SJSA1 (cell line): ENCODE measurements around the gene HABP4. TPM values are rescaled to one million over a fixed set of nuclear protein-coding genes. Genes with fewer than 3 reads are reported as not detected.

Experiments
- DNase-seq, 2 experiments: peaks; one replicate each; pipeline ENCODE4 v3.0.0-alpha.2; 2015 to 2020; ENCODE audit warnings: low spot score in 2 of 2, low read depth in 1 of 2
- H3K27ac ChIP-seq: fragments of 250-450 bp; sonication (Bioruptor Pico); 2 replicates; pipeline ENCODE4 v1.5.1; 2020; ENCODE audit warnings: mild to moderate bottlenecking, moderate library complexity
- H3K27me3 ChIP-seq: fragments of 250-450 bp; sonication (Bioruptor Pico); replicated peaks from 2 replicates; pipeline ENCODE4 v1.5.1; 2020; ENCODE audit warnings: mild to moderate bottlenecking, moderate library complexity
- H3K36me3 ChIP-seq: fragments of 250-450 bp; sonication (Bioruptor Pico); 2 replicates; pipeline ENCODE4 v1.5.1; 2020; ENCODE audit warnings: mild to moderate bottlenecking
- H3K4me1 ChIP-seq: fragments of 250-450 bp; sonication (Bioruptor Pico); replicated peaks from 2 replicates; pipeline ENCODE4 v1.6.1; 2021; ENCODE audit warnings: mild to moderate bottlenecking
- H3K4me3 ChIP-seq: fragments of 250-450 bp; sonication (Bioruptor Pico); 2 replicates; pipeline ENCODE4 v1.5.1; 2020; ENCODE audit warnings: mild to moderate bottlenecking
- H3K9me3 ChIP-seq: fragments of 250-450 bp; sonication (Bioruptor Pico); replicated peaks from 2 replicates; pipeline ENCODE4 v1.5.1; 2020; ENCODE audit warnings: mild to moderate bottlenecking
- total RNA-seq: library from RNA; depleted of rRNA; stranded (reverse); fragments of >200 nt; shearing (Covaris generic); gene quantifications from 2 replicates; pipeline ENCODE4 v1.2.3, GENCODE V29; 2014

Gene HABP4
- total RNA-seq, 1 experiment from 2014 or later, result 30.7 TPM

GRCh38 chr9:96490534-96491078 is 40.6 kb downstream of the HABP4 start:
- Histone ChIP-seq H3K9me3 (no peaks in the 10 kb centered on the region), H3K4me1 (peaks cover 20% of the 10 kb centered on the region), H3K27me3 (no peaks in the 10 kb centered on the region), H3K4me3 (no peak overlapping the region), H3K36me3 (peaks cover 65% of the 10 kb centered on the region), H3K27ac (no peak overlapping the region)
- no peak for DNase-seq

GRCh38 chr9:96491079-96491879 is 41.3 kb downstream of the HABP4 start:
- Histone ChIP-seq H3K9me3 (no peaks in the 10 kb centered on the region), H3K36me3 (peaks cover 60% of the 10 kb centered on the region), H3K27me3 (no peaks in the 10 kb centered on the region), H3K4me1 (peaks cover 13% of the 10 kb centered on the region), H3K4me3 (no peak overlapping the region), H3K27ac (no peak overlapping the region)
- DNase-seq, result no peak

GRCh38 chr9:96491880-96492525 is 42.0 kb downstream of the HABP4 start:
- DNase-seq, result no peak
- peaks cover 6% of the 10 kb centered on the region for H3K4me1 ChIP-seq
- no peak overlapping the region for H3K4me3 ChIP-seq
- H3K27ac ChIP-seq, result no peak overlapping the region
- no peaks in the 10 kb centered on the region for H3K9me3 ChIP-seq
- peaks cover 53% of the 10 kb centered on the region for H3K36me3 ChIP-seq
- H3K27me3 ChIP-seq, result no peaks in the 10 kb centered on the region

- no peak for DNase-seq
- Histone ChIP-seq H3K27ac (no peak overlapping the region), H3K4me1 (peaks cover 4% of the 10 kb centered on the region), H3K4me3 (no peak overlapping the region), H3K36me3 (peaks cover 43% of the 10 kb centered on the region), H3K27me3 (no peaks in the 10 kb centered on the region), H3K9me3 (no peaks in the 10 kb centered on the region)
These were observed 43.1 kb downstream of the HABP4 start for GRCh38 chr9:96492993-96493531.

GRCh38 chr9:96493757-96494156 is 43.8 kb downstream of the HABP4 start:
- Histone ChIP-seq H3K4me1 (peaks cover 4% of the 10 kb centered on the region), H3K9me3 (no peaks in the 10 kb centered on the region), H3K27ac (no peak overlapping the region), H3K36me3 (peaks cover 36% of the 10 kb centered on the region), H3K4me3 (no peak overlapping the region), H3K27me3 (no peaks in the 10 kb centered on the region)
- no peak for DNase-seq

GRCh38 chr9:96494215-96494800 is 44.3 kb downstream of the HABP4 start:
- no peak for DNase-seq
- no peaks in the 10 kb centered on the region for H3K27me3 ChIP-seq
- no peak overlapping the region for H3K4me3 ChIP-seq
- H3K4me1 ChIP-seq, result peaks cover 4% of the 10 kb centered on the region
- H3K9me3 ChIP-seq, result no peaks in the 10 kb centered on the region
- no peak overlapping the region for H3K27ac ChIP-seq
- H3K36me3 ChIP-seq, result peaks cover 30% of the 10 kb centered on the region

- DNase-seq, result no peak
- Histone ChIP-seq H3K4me3 (no peak overlapping the region), H3K36me3 (peaks cover 20% of the 10 kb centered on the region), H3K27me3 (no peaks in the 10 kb centered on the region), H3K4me1 (peaks cover 4% of the 10 kb centered on the region), H3K9me3 (no peaks in the 10 kb centered on the region), H3K27ac (no peak overlapping the region)
These were observed 45.4 kb downstream of the HABP4 start for GRCh38 chr9:96495341-96495740.

- Histone ChIP-seq H3K27ac (no peak overlapping the region), H3K36me3 (peaks cover 8% of the 10 kb centered on the region), H3K4me3 (no peak overlapping the region)
These were observed 46.6 kb downstream of the HABP4 start for GRCh38 chr9:96496368-96497116.

GRCh38 chr9:96497117-96497399 is 47.1 kb downstream of the HABP4 start:
- no peaks in the 10 kb centered on the region for H3K9me3 ChIP-seq
- peaks cover 4% of the 10 kb centered on the region; the same call in 1 of the 2 replicates for H3K36me3 ChIP-seq
- no peak overlapping the region for H3K4me3 ChIP-seq
- no peak for DNase-seq
- H3K27ac ChIP-seq, result no peak overlapping the region
- peaks cover under 1% of the 10 kb centered on the region; the same call in 1 of the 2 replicates for H3K4me1 ChIP-seq
- no peaks in the 10 kb centered on the region for H3K27me3 ChIP-seq

More at GRCh38 chr9:96496368-96497116, 46.6 kb downstream of the HABP4 start:
- Histone ChIP-seq H3K4me1 (peaks cover 4% of the 10 kb centered on the region), H3K27me3 (no peaks in the 10 kb centered on the region), H3K9me3 (no peaks in the 10 kb centered on the region)
- DNase-seq, result no peak

- no peak overlapping the region for H3K4me3 ChIP-seq
- no peak for DNase-seq
- no peaks in the 10 kb centered on the region for H3K4me1 ChIP-seq
- H3K9me3 ChIP-seq, result no peaks in the 10 kb centered on the region
- no peaks in the 10 kb centered on the region; the same call in 1 of the 2 replicates for H3K36me3 ChIP-seq
- no peak overlapping the region for H3K27ac ChIP-seq
- no peaks in the 10 kb centered on the region for H3K27me3 ChIP-seq
These were observed 48.8 kb downstream of the HABP4 start for GRCh38 chr9:96498796-96499195.

- Histone ChIP-seq H3K27ac (no peak overlapping the region), H3K27me3 (no peaks in the 10 kb centered on the region), H3K36me3 (no peaks in the 10 kb centered on the region; the same call in 1 of the 2 replicates), H3K4me3 (no peak overlapping the region), H3K9me3 (no peaks in the 10 kb centered on the region), H3K4me1 (no peaks in the 10 kb centered on the region)
- no peak for DNase-seq
These were observed 49.3 kb downstream of the HABP4 start for GRCh38 chr9:96499257-96499656.

GRCh38 chr9:96500696-96501632 is 51.0 kb downstream of the HABP4 start:
- H3K36me3 ChIP-seq, result no peaks in the 10 kb centered on the region; the same call in 1 of the 2 replicates
- no peak for DNase-seq
- H3K27me3 ChIP-seq, result no peaks in the 10 kb centered on the region
- H3K4me1 ChIP-seq, result 0 out of 2 replicates have a peak, but pooled peaks cover 3% of the 10 kb centered on the region
- H3K9me3 ChIP-seq, result no peaks in the 10 kb centered on the region
- H3K27ac ChIP-seq, result no peak overlapping the region
- H3K4me3 ChIP-seq, result no peak overlapping the region
